HepG2 (cell line): Measurements from ENCODE around the gene MARF1. TPM values are rescaled to one million over a fixed set of nuclear protein-coding genes. Genes with fewer than 3 reads are reported as not detected.

Experiments used
- AHR ChIP-seq: IDR thresholded peaks from 2 replicates; pipeline ENCODE4 v1.6.1; 2018; ENCODE audit warnings: missing genetic modification reagents, missing compliant biosample characterization
- GATA4 ChIP-seq: sonication (generic); IDR thresholded peaks from 2 replicates; pipeline ENCODE4 v1.6.1; 2016; ENCODE audit warnings: antibody characterized with exemption, low read depth, borderline replicate concordance
- HNRNPK ChIP-seq: fragments of 200-400 bp; formaldehyde crosslinking; IDR thresholded peaks from 2 replicates; pipeline ENCODE4 v1.6.1; 2018; ENCODE audit warnings: low read length, low read depth, moderate library complexity, mild to moderate bottlenecking; ENCODE audit not compliant: poor library complexity, severe bottlenecking
- LCORL ChIP-seq, 2 experiments: fragments of 450-650 bp in 1 of 2; sonication (generic) in 1 of 2; formaldehyde crosslinking in 1 of 2; IDR thresholded peaks; 2 replicates each; pipeline versions ENCODE4 v1.5.0 to v1.6.1; 2017 to 2020; ENCODE audit warnings: antibody characterized with exemption in 1 of 2, missing genetic modification reagents in 1 of 2
- MBNL3 ChIP-seq: fragments of 250-450 bp; sonication (Bioruptor Pico); conservative IDR thresholded peaks from 2 replicates; pipeline ENCODE4 v1.8.0; 2022; ENCODE audit warnings: mild to moderate bottlenecking, inconsistent platforms
- MTA1 ChIP-seq: sonication (generic); formaldehyde crosslinking; IDR thresholded peaks from 2 replicates; pipeline ENCODE4 v1.4.0; 2020; ENCODE audit warnings: missing genetic modification reagents, mild to moderate bottlenecking, borderline replicate concordance
- NR2F1 ChIP-seq, 2 experiments: fragments of 450-650 bp in 1 of 2; formaldehyde crosslinking in 1 of 2; IDR thresholded peaks; 2 replicates each; pipeline versions ENCODE4 v1.5.0 to v1.6.1; 2016 to 2020; ENCODE audit warnings: mild to moderate bottlenecking in 1 of 2, missing compliant biosample characterization in 1 of 2, missing genetic modification reagents in 1 of 2, moderate library complexity in 1 of 2
- NR3C1 ChIP-seq: sonication (generic); formaldehyde crosslinking; IDR thresholded peaks from 2 replicates; pipeline ENCODE4 v1.4.0; 2020; ENCODE audit warnings: missing genetic modification reagents
- SALL1 ChIP-seq: sonication (generic); formaldehyde crosslinking; IDR thresholded peaks from 2 replicates; pipeline ENCODE4 v1.8.0; 2022; ENCODE audit warnings: mild to moderate bottlenecking, missing genetic modification reagents
- SP140L ChIP-seq: sonication (generic); formaldehyde crosslinking; IDR thresholded peaks from 2 replicates; pipeline ENCODE4 v1.4.0; 2020; ENCODE audit warnings: missing genetic modification reagents, borderline replicate concordance
- TCF7L2 ChIP-seq: IDR thresholded peaks from 2 replicates; pipeline ENCODE4 v1.6.1; 2011; ENCODE audit warnings: mild to moderate bottlenecking, low read depth, low read length, moderate library complexity
- ZHX2 ChIP-seq, 2 experiments: sonication (generic) in 1 of 2; formaldehyde crosslinking in 1 of 2; IDR thresholded peaks; 2 replicates each; pipeline versions ENCODE4 v1.6.1 to v1.9.0; 2014 to 2022; ENCODE audit warnings: antibody characterized with exemption in 1 of 2, borderline replicate concordance in 1 of 2, inconsistent platforms in 1 of 2, low read depth in 1 of 2, missing genetic modification reagents in 1 of 2
- ZMYM2 ChIP-seq: sonication (generic); formaldehyde crosslinking; IDR thresholded peaks from 2 replicates; pipeline ENCODE4 v1.8.0; 2022; ENCODE audit warnings: mild to moderate bottlenecking, missing genetic modification reagents
- ZNF224 ChIP-seq: sonication (generic); formaldehyde crosslinking; IDR thresholded peaks from 2 replicates; pipeline ENCODE4 v1.5.0; 2020; ENCODE audit warnings: mild to moderate bottlenecking, missing genetic modification reagents
- ZNF276 ChIP-seq: sonication (generic); formaldehyde crosslinking; IDR thresholded peaks from 2 replicates; pipeline ENCODE4 v1.4.0; 2020; ENCODE audit warnings: mild to moderate bottlenecking, low read depth, missing genetic modification reagents
- ZNF383 ChIP-seq: sonication (generic); formaldehyde crosslinking; IDR thresholded peaks from 2 replicates; pipeline ENCODE4 v1.4.0; 2020; ENCODE audit warnings: missing genetic modification reagents, mild to moderate bottlenecking, borderline replicate concordance
- ZNF724P ChIP-seq: sonication (generic); formaldehyde crosslinking; IDR thresholded peaks from 2 replicates; pipeline ENCODE4 v1.8.0; 2022; ENCODE audit warnings: missing genetic modification reagents, borderline replicate concordance
- ZNF768 ChIP-seq: sonication (generic); formaldehyde crosslinking; IDR thresholded peaks from 2 replicates; pipeline ENCODE4 v1.4.0; 2020; ENCODE audit warnings: missing genetic modification reagents
- ZNF773 ChIP-seq: sonication (generic); formaldehyde crosslinking; IDR thresholded peaks from 2 replicates; pipeline ENCODE4 v1.4.0; 2020; ENCODE audit warnings: missing genetic modification reagents, borderline replicate concordance
- ZSCAN29 ChIP-seq: sonication (generic); formaldehyde crosslinking; conservative IDR thresholded peaks from 2 replicates; pipeline ENCODE4 v1.4.0; 2020; ENCODE audit warnings: mild to moderate bottlenecking, missing genetic modification reagents
- polyA plus RNA-seq, 8 experiments: library from polyadenylated mRNA; depleted of rRNA in 3 of 8; stranded (reverse) in 7 of 8; unstranded in 1 of 8; fragments of >200 nt; fragmentation: Illumina TruSeq in 4 of 8; extraction: Trizol in 4 of 8; gene quantifications; 2 replicates each; pipeline versions ENCODE4 v1.2.1 to v1.2.3, GENCODE V29; 2011 to 2016; ENCODE audit warnings: low read depth in 4 of 8, missing spikeins in 1 of 8, mixed read lengths in 1 of 8; ENCODE audit not compliant: insufficient read depth in 1 of 8
- total RNA-seq, 5 experiments: library from RNA; depleted of rRNA; stranded (reverse); fragments of >200 nt; fragmentation: Illumina TruSeq; extraction: Trizol; gene quantifications; 2 replicates each; pipeline ENCODE4 v1.2.3, GENCODE V29; 2016; ENCODE audit warnings: low read depth in 1 of 5

Gene MARF1
- total and polyA plus RNA-seq, 2 of the 13 experiments (the other 11 are each of a cell fraction or from before 2014, with no cell fraction given): 8.7 to 20.7 TPM

- TF ChIP-seq ZNF768 (CRISPR knock-in tag): peak; percentile 83; the same call in 1 of the 2 replicates
- TF ChIP-seq SALL1 (CRISPR knock-in tag): no peak
- TF ChIP-seq ZMYM2 (CRISPR knock-in tag): no peak
- no peak for TF ChIP-seq SP140L (CRISPR knock-in tag)
- no peak for TF ChIP-seq ZSCAN29 (CRISPR knock-in tag)
- no peak for TF ChIP-seq ZNF224
- TF ChIP-seq ZNF383 (CRISPR knock-in tag): no peak
- no peak for TF ChIP-seq GATA4
- no peak for TF ChIP-seq TCF7L2
- TF ChIP-seq MBNL3: no peak
- no peak for TF ChIP-seq HNRNPK
- TF ChIP-seq NR3C1: no peak
- no peak for TF ChIP-seq ZHX2 (IDR thresholded peaks at IDR 0.05; ENCODE audit: low read depth)
- no peak for TF ChIP-seq ZHX2 (CRISPR knock-in tag; IDR thresholded peaks at IDR 0.05; ENCODE audit: borderline replicate concordance)
- no peak for TF ChIP-seq ZNF276
- 0 out of 2 replicates have a peak, but pooled peaks have one; percentile 29 for TF ChIP-seq ZNF724P (CRISPR knock-in tag)
- no peak; the same call in 1 of the 2 replicates for TF ChIP-seq AHR (CRISPR knock-in tag)
- no peak for TF ChIP-seq LCORL (IDR thresholded peaks at IDR 0.05)
- no peak for TF ChIP-seq LCORL (CRISPR knock-in tag; IDR thresholded peaks at IDR 0.05)
- no peak for TF ChIP-seq ZNF773 (CRISPR knock-in tag)
- no peak for TF ChIP-seq NR2F1 (CRISPR knock-in tag; IDR thresholded peaks at IDR 0.05)
- TF ChIP-seq MTA1 (CRISPR knock-in tag): no peak
Observed at GRCh38 chr16:15547768-15548096, 95.2 kb downstream of the MARF1 start (continued).
